Liver (tissue), 9 donors: ENCODE measurements around the gene FRRS1. TPM values are rescaled to one million over a fixed set of nuclear protein-coding genes. Genes with fewer than 3 reads are reported as not detected.

Experiments used
- DNase-seq: peaks from one replicate; pipeline ENCODE4 v3.0.0-alpha.2; 2017; ENCODE audit warnings: low spot score
- H3K27ac ChIP-seq, 2 donors: one replicate each; pipeline ENCODE4 v1.7.0; 2013; ENCODE audit warnings: inconsistent platforms in 2 of 2, low read length in 2 of 2, control low read depth in 1 of 2, low read depth in 1 of 2, mild to moderate bottlenecking in 1 of 2
- H3K27me3 ChIP-seq, 4 donors: one replicate each; pipeline versions ENCODE4 v1.6.1 to v1.7.0; 2013; ENCODE audit warnings: low read length in 3 of 4, inconsistent platforms in 1 of 4, mild to moderate bottlenecking in 1 of 4, moderate library complexity in 1 of 4; ENCODE audit not compliant: control insufficient read depth in 4 of 4, insufficient read depth in 4 of 4
- H3K36me3 ChIP-seq, 4 donors: one replicate each; pipeline versions ENCODE4 v1.6.1 to v1.7.0; 2013; ENCODE audit warnings: low read length in 3 of 4, mild to moderate bottlenecking in 3 of 4, low read depth in 1 of 4, moderate library complexity in 1 of 4; ENCODE audit not compliant: control insufficient read depth in 4 of 4, insufficient read depth in 3 of 4
- H3K4me1 ChIP-seq, 4 donors: one replicate each; pipeline versions ENCODE4 v1.6.1 to v1.7.0; 2013; ENCODE audit warnings: low read length in 3 of 4, mild to moderate bottlenecking in 3 of 4, moderate library complexity in 1 of 4; ENCODE audit not compliant: control insufficient read depth in 4 of 4, insufficient read depth in 4 of 4
- H3K4me3 ChIP-seq, 3 donors: one replicate each; pipeline versions ENCODE4 v1.6.1 to v1.7.0; 2013; ENCODE audit warnings: low read length in 3 of 3, control low read depth in 1 of 3, low read depth in 1 of 3, mild to moderate bottlenecking in 1 of 3
- H3K9ac ChIP-seq, 2 donors: one replicate each; pipeline ENCODE4 v1.7.0; 2013; ENCODE audit warnings: low read length in 2 of 2, mild to moderate bottlenecking in 2 of 2, moderate library complexity in 2 of 2, control low read depth in 1 of 2, low read depth in 1 of 2
- H3K9me3 ChIP-seq, 4 donors: one replicate each; pipeline versions ENCODE4 v1.6.1 to v1.7.0; 2013; ENCODE audit warnings: low read length in 3 of 4; ENCODE audit not compliant: control insufficient read depth in 4 of 4
- ATF3 ChIP-seq: IDR thresholded peaks from 2 replicates; pipeline ENCODE4 v1.6.1; 2016; ENCODE audit warnings: antibody characterized with exemption
- EGR1 ChIP-seq, 2 donors: IDR thresholded peaks; 2 replicates each; pipeline ENCODE4 v1.6.1; 2016 to 2018; ENCODE audit warnings: antibody characterized with exemption in 2 of 2, low read depth in 2 of 2
- FOXA1 ChIP-seq: IDR thresholded peaks from 2 replicates; pipeline ENCODE4 v1.6.1; 2016; ENCODE audit warnings: antibody characterized with exemption
- FOXA2 ChIP-seq: IDR thresholded peaks from 2 replicates; pipeline ENCODE4 v1.6.1; 2016; ENCODE audit warnings: antibody characterized with exemption
- GABPA ChIP-seq, 2 donors: IDR thresholded peaks in 1 of 2; conservative IDR thresholded peaks in 1 of 2; 2 replicates each; pipeline ENCODE4 v1.6.1; 2016; ENCODE audit warnings: antibody characterized with exemption in 2 of 2, mild to moderate bottlenecking in 1 of 2, moderate library complexity in 1 of 2
- HNF4A ChIP-seq, 2 donors: conservative IDR thresholded peaks; 2 replicates each; pipeline ENCODE4 v1.6.1; 2016; ENCODE audit warnings: antibody characterized with exemption in 2 of 2, mild to moderate bottlenecking in 2 of 2
- HNF4G ChIP-seq: IDR thresholded peaks from 2 replicates; pipeline ENCODE4 v1.6.1; 2016; ENCODE audit warnings: antibody characterized with exemption
- JUND ChIP-seq, 2 donors: IDR thresholded peaks; 2 replicates each; pipeline ENCODE4 v1.6.1; 2016; ENCODE audit warnings: antibody characterized with exemption in 2 of 2
- MAX ChIP-seq: IDR thresholded peaks from 2 replicates; pipeline ENCODE4 v1.6.1; 2016; ENCODE audit warnings: antibody characterized with exemption
- RAD21 ChIP-seq, 2 donors: IDR thresholded peaks; 2 replicates each; pipeline ENCODE4 v1.6.1; 2016; ENCODE audit warnings: antibody characterized with exemption in 2 of 2, mild to moderate bottlenecking in 2 of 2
- REST ChIP-seq: IDR thresholded peaks from 2 replicates; pipeline ENCODE4 v1.6.1; 2016; ENCODE audit warnings: antibody characterized with exemption, mild to moderate bottlenecking
- RXRA ChIP-seq, 2 donors: IDR thresholded peaks; 2 replicates each; pipeline ENCODE4 v1.6.1; 2017 to 2018; ENCODE audit warnings: antibody characterized with exemption in 2 of 2, mild to moderate bottlenecking in 1 of 2
- SP1 ChIP-seq: IDR thresholded peaks from 2 replicates; pipeline ENCODE4 v1.6.1; 2018; ENCODE audit warnings: antibody characterized with exemption, mild to moderate bottlenecking
- TAF1 ChIP-seq: conservative IDR thresholded peaks from 2 replicates; pipeline ENCODE4 v1.6.1; 2016; ENCODE audit warnings: antibody characterized with exemption, mild to moderate bottlenecking
- YY1 ChIP-seq: IDR thresholded peaks from 2 replicates; pipeline ENCODE4 v1.6.1; 2016; ENCODE audit warnings: antibody characterized with exemption, mild to moderate bottlenecking
- WGBS: extraction: QIAGEN DNeasy Blood & Tissue Kit; methylation state at CpG from one replicate; pipeline ENCODE4 v1.1.7; 2013; 5-methylcytosine and 5-hydroxymethylcytosine counted together
- polyA plus RNA-seq, 2 donors: library from polyadenylated mRNA; stranded (reverse) in 1 of 2; unstranded in 1 of 2; fragments of 200-250 nt in 1 of 2; fragments of >200 nt in 1 of 2; fragmentation: Nextera tagmentation in 1 of 2; extraction: Ambion mirVana in 1 of 2; gene quantifications; one replicate each; pipeline versions ENCODE4 v1.2.1 to v1.2.3, GENCODE V29; 2013 to 2015
- total RNA-seq, 2 donors: library from RNA; depleted of rRNA; stranded (reverse); fragments of >200 nt; gene quantifications; one replicate each; pipeline ENCODE4 v1.2.3, GENCODE V29; 2014
- TF ChIP-seq, protein P1 (sequence below): IDR thresholded peaks from 2 replicates; pipeline ENCODE4 v1.6.1; 2016; ENCODE audit warnings: antibody characterized with exemption
- TF ChIP-seq, protein P2 (sequence below): fragments of 150-350 bp; IDR thresholded peaks from 2 replicates; pipeline ENCODE4 v1.5.1; 2017; ENCODE audit warnings: improper control_type of control experiment, low read depth, low read length; ENCODE audit not compliant: missing input control
- donor health status: healthy.
- donor health status: healthy.
- donor health status: healthy.
- donor health status: healthy.
- donor health status: healthy.

Gene FRRS1
- total and polyA plus RNA-seq, 4 donors: 2.7 to 87.4 (median 30.4) TPM

GRCh38 chr1:99771513-99771918 is 5.1 kb upstream of the FRRS1 start:
- no peaks in the 10 kb centered on the region for H3K27me3 ChIP-seq
- no peak overlapping the region for H3K27ac ChIP-seq
- DNase-seq: no peak
- H3K36me3 ChIP-seq: no peaks in the 10 kb centered on the region
- no peak overlapping the region for H3K9ac ChIP-seq
- peaks cover 0 to 8% (median 5%) of the 10 kb centered on the region in 4 donors for H3K4me1 ChIP-seq
- no peak overlapping the region for H3K4me3 ChIP-seq
- TF ChIP-seq GABPA (IDR thresholded peaks at IDR 0.05 in 1 of 2, conservative IDR thresholded peaks at IDR 0.05 in 1 of 2) (no peak), FOXA2 (no peak), FOXA1 (no peak), MAX (no peak), JUND (IDR thresholded peaks at IDR 0.05) (no peak), HNF4A (conservative IDR thresholded peaks at IDR 0.05) (no peak), RXRA (IDR thresholded peaks at IDR 0.05) (no peak), RAD21 (IDR thresholded peaks at IDR 0.05) (no peak), REST (no peak), TAF1 (no peak), YY1 (no peak), SP1 (no peak)
- TF ChIP-seq, protein P1, sequence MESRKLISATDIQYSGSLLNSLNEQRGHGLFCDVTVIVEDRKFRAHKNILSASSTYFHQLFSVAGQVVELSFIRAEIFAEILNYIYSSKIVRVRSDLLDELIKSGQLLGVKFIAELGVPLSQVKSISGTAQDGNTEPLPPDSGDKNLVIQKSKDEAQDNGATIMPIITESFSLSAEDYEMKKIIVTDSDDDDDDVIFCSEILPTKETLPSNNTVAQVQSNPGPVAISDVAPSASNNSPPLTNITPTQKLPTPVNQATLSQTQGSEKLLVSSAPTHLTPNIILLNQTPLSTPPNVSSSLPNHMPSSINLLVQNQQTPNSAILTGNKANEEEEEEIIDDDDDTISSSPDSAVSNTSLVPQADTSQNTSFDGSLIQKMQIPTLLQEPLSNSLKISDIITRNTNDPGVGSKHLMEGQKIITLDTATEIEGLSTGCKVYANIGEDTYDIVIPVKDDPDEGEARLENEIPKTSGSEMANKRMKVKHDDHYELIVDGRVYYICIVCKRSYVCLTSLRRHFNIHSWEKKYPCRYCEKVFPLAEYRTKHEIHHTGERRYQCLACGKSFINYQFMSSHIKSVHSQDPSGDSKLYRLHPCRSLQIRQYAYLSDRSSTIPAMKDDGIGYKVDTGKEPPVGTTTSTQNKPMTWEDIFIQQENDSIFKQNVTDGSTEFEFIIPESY: no peak
- TF ChIP-seq, protein P2, sequence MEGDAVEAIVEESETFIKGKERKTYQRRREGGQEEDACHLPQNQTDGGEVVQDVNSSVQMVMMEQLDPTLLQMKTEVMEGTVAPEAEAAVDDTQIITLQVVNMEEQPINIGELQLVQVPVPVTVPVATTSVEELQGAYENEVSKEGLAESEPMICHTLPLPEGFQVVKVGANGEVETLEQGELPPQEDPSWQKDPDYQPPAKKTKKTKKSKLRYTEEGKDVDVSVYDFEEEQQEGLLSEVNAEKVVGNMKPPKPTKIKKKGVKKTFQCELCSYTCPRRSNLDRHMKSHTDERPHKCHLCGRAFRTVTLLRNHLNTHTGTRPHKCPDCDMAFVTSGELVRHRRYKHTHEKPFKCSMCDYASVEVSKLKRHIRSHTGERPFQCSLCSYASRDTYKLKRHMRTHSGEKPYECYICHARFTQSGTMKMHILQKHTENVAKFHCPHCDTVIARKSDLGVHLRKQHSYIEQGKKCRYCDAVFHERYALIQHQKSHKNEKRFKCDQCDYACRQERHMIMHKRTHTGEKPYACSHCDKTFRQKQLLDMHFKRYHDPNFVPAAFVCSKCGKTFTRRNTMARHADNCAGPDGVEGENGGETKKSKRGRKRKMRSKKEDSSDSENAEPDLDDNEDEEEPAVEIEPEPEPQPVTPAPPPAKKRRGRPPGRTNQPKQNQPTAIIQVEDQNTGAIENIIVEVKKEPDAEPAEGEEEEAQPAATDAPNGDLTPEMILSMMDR: no peak
- no peaks in the 10 kb centered on the region for H3K9me3 ChIP-seq

- no peaks in the 10 kb centered on the region for H3K36me3 ChIP-seq
- WGBS: 86% methylated on average over 6 of the region's 6 CpGs
- H3K27ac ChIP-seq: no peak overlapping the region
- H3K4me3 ChIP-seq: no peak overlapping the region
- no peak overlapping the region for H3K9ac ChIP-seq
- H3K9me3 ChIP-seq: no peaks in the 10 kb centered on the region
- peaks cover 0 to 8% (median 5%) of the 10 kb centered on the region in 4 donors for H3K4me1 ChIP-seq
- DNase-seq: no peak
- H3K27me3 ChIP-seq: no peaks in the 10 kb centered on the region
- TF ChIP-seq GABPA (IDR thresholded peaks at IDR 0.05 in 1 of 2, conservative IDR thresholded peaks at IDR 0.05 in 1 of 2) (no peak), HNF4G (no peak), RXRA (IDR thresholded peaks at IDR 0.05) (no peak), REST (no peak), FOXA1 (no peak), ATF3 (no peak), EGR1 (IDR thresholded peaks at IDR 0.05; ENCODE audit: low read depth in 2 of 2) (no peak), JUND (IDR thresholded peaks at IDR 0.05) (no peak), FOXA2 (no peak), HNF4A (conservative IDR thresholded peaks at IDR 0.05) (no peak)
- TF ChIP-seq, protein P2: no peak
Observed at GRCh38 chr1:99768524-99769245, 2.2 kb upstream of the FRRS1 start.
